ENCODE measurements around the gene ECHS1. TPM values are rescaled to one million over a fixed set of nuclear protein-coding genes. Genes with fewer than 3 reads are reported as not detected.
A peak's percentile ranks its signal among the peaks of the same experiment; 100 is the strongest.

The ECHS1 gene
- total and polyA plus RNA-seq, 9 of the 15 experiments (the other 6 are each of a cell fraction or from before 2014, with no cell fraction given), result 16.6 to 100 (median 68.1) TPM

DNA sequence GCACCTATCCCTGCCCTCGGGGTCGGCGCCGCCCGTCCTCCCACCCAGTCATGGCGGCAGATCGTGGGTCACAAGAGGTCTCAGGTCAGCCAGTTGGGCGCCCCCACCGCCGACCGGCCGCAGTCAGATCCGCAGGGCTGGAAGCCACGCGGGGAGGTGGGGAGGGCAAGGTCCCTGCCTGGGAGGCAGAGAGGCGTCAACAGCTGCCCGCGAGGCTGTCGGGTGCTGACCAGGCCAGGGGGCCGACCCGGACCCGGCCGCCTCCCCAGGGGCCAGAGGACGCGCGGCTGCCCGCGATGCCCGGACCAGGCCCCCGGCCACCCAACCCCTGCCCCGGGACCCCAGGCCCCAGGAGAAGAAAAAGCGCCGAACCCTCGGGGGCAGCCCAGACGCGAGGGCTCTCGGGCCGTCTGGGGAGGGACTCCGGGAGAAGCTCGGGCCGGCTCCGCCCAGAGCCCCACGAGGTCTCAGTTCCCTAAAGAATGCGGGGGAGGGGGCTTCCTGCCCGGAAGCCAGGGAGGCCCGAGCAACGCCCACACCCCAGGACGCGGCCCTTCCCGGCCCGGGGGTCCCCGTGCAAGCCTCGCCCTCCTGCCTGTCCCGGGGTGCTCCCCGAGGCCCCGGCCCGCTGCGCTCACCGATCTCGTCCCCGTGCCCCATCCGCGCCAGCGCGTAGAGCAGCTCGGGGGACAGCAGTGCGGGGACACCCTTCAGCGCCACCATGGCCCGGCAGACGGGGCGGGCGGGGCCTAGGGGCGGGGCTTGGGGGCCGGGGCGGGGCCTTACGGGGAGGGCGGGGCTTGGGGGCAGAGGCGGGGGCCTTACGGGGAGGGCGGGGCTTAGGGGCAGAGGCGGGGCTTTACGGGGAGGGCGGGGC lies 15.6 kb downstream of the ECHS1 start, which contains the start of gene FUOM (continued):
- TF ChIP-seq, protein P1, sequence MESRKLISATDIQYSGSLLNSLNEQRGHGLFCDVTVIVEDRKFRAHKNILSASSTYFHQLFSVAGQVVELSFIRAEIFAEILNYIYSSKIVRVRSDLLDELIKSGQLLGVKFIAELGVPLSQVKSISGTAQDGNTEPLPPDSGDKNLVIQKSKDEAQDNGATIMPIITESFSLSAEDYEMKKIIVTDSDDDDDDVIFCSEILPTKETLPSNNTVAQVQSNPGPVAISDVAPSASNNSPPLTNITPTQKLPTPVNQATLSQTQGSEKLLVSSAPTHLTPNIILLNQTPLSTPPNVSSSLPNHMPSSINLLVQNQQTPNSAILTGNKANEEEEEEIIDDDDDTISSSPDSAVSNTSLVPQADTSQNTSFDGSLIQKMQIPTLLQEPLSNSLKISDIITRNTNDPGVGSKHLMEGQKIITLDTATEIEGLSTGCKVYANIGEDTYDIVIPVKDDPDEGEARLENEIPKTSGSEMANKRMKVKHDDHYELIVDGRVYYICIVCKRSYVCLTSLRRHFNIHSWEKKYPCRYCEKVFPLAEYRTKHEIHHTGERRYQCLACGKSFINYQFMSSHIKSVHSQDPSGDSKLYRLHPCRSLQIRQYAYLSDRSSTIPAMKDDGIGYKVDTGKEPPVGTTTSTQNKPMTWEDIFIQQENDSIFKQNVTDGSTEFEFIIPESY (CRISPR knock-in tag; IDR thresholded peaks at IDR 0.05), result no peak
- TF ChIP-seq NFE2 (IDR thresholded peaks at IDR 0.05; ENCODE audit: low read depth), result no peak
- TF ChIP-seq ZNF140 (CRISPR knock-in tag; IDR thresholded peaks at IDR 0.05), result no peak
- no peak for TF ChIP-seq JUN (IDR thresholded peaks at IDR 0.05; ENCODE audit: borderline replicate concordance, low read depth, low read length)
- no peak for TF ChIP-seq JUN (CRISPR knock-in tag; IDR thresholded peaks at IDR 0.05; ENCODE audit: borderline replicate concordance)
- TF ChIP-seq YY1 (IDR thresholded peaks at IDR 0.05; ENCODE audit: borderline replicate concordance in 1 of 3, control insufficient read depth in 1 of 3, extremely low read depth in 1 of 3, insufficient read depth in 3 of 3, insufficient read length in 1 of 3, insufficient replicate concordance in 2 of 3, low read depth in 1 of 3, low read length in 2 of 3), result peak in 2 of 3 experiments; percentile 61 to 81
- TF ChIP-seq, protein P2, sequence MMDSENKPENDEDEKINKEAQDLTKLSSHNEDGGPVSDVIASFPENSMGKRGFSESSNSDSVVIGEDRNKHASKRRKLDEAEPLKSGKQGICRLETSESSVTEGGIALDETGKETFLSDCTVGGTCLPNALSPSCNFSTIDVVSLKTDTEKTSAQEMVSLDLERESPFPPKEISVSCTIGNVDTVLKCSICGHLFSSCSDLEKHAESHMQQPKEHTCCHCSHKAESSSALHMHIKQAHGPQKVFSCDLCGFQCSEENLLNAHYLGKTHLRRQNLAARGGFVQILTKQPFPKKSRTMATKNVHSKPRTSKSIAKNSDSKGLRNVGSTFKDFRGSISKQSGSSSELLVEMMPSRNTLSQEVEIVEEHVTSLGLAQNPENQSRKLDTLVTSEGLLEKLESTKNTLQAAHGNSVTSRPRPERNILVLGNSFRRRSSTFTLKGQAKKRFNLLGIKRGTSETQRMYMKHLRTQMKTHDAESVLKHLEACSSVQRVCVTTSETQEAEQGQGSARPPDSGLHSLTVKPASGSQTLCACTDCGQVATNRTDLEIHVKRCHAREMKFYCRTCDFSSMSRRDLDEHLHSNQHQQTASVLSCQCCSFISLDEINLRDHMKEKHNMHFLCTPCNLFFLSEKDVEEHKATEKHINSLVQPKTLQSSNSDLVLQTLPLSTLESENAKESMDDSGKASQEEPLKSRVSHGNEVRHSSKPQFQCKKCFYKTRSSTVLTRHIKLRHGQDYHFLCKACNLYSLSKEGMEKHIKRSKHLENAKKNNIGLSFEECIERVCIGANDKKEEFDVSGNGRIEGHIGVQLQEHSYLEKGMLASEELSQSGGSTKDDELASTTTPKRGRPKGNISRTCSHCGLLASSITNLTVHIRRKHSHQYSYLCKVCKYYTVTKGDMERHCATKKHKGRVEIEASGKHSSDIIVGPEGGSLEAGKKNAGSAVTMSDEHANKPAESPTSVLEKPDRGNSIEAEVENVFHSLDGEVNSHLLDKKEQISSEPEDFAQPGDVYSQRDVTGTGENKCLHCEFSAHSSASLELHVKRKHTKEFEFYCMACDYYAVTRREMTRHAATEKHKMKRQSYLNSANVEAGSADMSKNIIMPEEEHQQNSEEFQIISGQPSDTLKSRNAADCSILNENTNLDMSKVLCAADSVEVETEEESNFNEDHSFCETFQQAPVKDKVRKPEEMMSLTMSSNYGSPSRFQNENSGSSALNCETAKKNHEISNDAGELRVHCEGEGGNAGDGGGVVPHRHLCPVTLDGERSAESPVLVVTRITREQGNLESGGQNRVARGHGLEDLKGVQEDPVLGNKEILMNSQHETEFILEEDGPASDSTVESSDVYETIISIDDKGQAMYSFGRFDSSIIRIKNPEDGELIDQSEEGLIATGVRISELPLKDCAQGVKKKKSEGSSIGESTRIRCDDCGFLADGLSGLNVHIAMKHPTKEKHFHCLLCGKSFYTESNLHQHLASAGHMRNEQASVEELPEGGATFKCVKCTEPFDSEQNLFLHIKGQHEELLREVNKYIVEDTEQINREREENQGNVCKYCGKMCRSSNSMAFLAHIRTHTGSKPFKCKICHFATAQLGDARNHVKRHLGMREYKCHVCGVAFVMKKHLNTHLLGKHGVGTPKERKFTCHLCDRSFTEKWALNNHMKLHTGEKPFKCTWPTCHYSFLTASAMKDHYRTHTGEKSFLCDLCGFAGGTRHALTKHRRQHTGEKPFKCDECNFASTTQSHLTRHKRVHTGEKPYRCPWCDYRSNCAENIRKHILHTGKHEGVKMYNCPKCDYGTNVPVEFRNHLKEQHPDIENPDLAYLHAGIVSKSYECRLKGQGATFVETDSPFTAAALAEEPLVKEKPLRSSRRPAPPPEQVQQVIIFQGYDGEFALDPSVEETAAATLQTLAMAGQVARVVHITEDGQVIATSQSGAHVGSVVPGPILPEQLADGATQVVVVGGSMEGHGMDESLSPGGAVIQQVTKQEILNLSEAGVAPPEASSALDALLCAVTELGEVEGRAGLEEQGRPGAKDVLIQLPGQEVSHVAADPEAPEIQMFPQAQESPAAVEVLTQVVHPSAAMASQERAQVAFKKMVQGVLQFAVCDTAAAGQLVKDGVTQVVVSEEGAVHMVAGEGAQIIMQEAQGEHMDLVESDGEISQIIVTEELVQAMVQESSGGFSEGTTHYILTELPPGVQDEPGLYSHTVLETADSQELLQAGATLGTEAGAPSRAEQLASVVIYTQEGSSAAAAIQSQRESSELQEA (IDR thresholded peaks at IDR 0.05; ENCODE audit: low read depth), result no peak
- no peak for TF ChIP-seq ILK (tag; IDR thresholded peaks at IDR 0.05; ENCODE audit: borderline replicate concordance, low read depth)
- no peak for TF ChIP-seq SAP30 (IDR thresholded peaks at IDR 0.05; ENCODE audit: borderline replicate concordance, insufficient read depth, low read depth, low read length, poor library complexity, severe bottlenecking)
- no peak for TF ChIP-seq SMARCB1 (IDR thresholded peaks at IDR 0.05; ENCODE audit: insufficient read length, low read depth)
- TF ChIP-seq CAMTA2 (CRISPR knock-in tag; conservative IDR thresholded peaks at IDR 0.05), result no peak
- no peak for TF ChIP-seq THRAP3 (IDR thresholded peaks at IDR 0.05; ENCODE audit: borderline replicate concordance)
- TF ChIP-seq SNIP1 (IDR thresholded peaks at IDR 0.05; ENCODE audit: low read depth), result no peak
- TF ChIP-seq, protein P3, sequence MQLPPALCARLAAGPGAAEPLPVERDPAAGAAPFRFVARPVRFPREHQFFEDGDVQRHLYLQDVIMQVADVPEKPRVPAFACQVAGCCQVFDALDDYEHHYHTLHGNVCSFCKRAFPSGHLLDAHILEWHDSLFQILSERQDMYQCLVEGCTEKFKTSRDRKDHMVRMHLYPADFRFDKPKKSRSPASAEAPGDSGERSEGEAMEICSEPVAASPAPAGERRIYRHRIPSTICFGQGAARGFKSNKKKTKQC (CRISPR knock-in tag; IDR thresholded peaks at IDR 0.05), result no peak
